HUES64 (cell line): ENCODE data around the gene UQCR10.

ENCODE experiments used
- H3K27ac ChIP-seq: 2 replicates; pipeline ENCODE4 v1.7.0; 2013; ENCODE audit warnings: low read depth, low read length, inconsistent platforms
- H3K27me3 ChIP-seq: 2 replicates; pipeline ENCODE4 v1.6.1; 2013; ENCODE audit warnings: mild to moderate bottlenecking, low read length; ENCODE audit not compliant: insufficient read depth
- H3K36me3 ChIP-seq: 2 replicates; pipeline ENCODE4 v1.6.1; 2013; ENCODE audit warnings: mild to moderate bottlenecking, low read length; ENCODE audit not compliant: insufficient read depth
- H3K4me1 ChIP-seq: 2 replicates; pipeline ENCODE4 v1.6.1; 2013; ENCODE audit warnings: mild to moderate bottlenecking, low read length, moderate library complexity; ENCODE audit not compliant: insufficient read depth
- H3K4me3 ChIP-seq: 2 replicates; pipeline ENCODE4 v1.5.1; 2013; ENCODE audit warnings: mild to moderate bottlenecking, low read length, moderate library complexity
- H3K9ac ChIP-seq: 2 replicates; pipeline ENCODE4 v1.6.1; 2013; ENCODE audit warnings: mild to moderate bottlenecking, low read depth, low read length
- H3K9me3 ChIP-seq: 2 replicates; pipeline ENCODE4 v1.6.1; 2013; ENCODE audit warnings: low read depth, low read length; ENCODE audit not compliant: insufficient read depth
- WGBS: fragments of 150-250, 120-280 bp; methylation state at CpG from one replicate; pipeline ENCODE4 v1.1.7; 2013; ENCODE audit warnings: missing lambda C conversion rate; 5-methylcytosine and 5-hydroxymethylcytosine counted together

The UQCR10 gene

GRCh38 chr22:29786031-29786430, 18.9 kb downstream of the UQCR10 start:
- Histone ChIP-seq H3K4me3 (no peak overlapping the region), H3K9me3 (no peaks in the 10 kb centered on the region), H3K27ac (no peak overlapping the region), H3K9ac (no peak overlapping the region), H3K27me3 (no peaks in the 10 kb centered on the region), H3K36me3 (peaks cover 24% of the 10 kb centered on the region), H3K4me1 (peaks cover 10% of the 10 kb centered on the region)
- WGBS, result 55% methylated on average over 5 of the region's 5 CpGs

GRCh38 chr22:29787371-29787980, 20.3 kb downstream of the UQCR10 start:
- H3K9me3 ChIP-seq, result no peaks in the 10 kb centered on the region
- no peaks in the 10 kb centered on the region for H3K27me3 ChIP-seq
- WGBS, result 83% methylated on average over 9 of the region's 9 CpGs
- H3K27ac ChIP-seq, result no peak overlapping the region
- H3K36me3 ChIP-seq, result peaks cover 32% of the 10 kb centered on the region
- H3K4me3 ChIP-seq, result no peak overlapping the region
- H3K9ac ChIP-seq, result no peak overlapping the region
- H3K4me1 ChIP-seq, result peaks cover 6% of the 10 kb centered on the region

DNA sequence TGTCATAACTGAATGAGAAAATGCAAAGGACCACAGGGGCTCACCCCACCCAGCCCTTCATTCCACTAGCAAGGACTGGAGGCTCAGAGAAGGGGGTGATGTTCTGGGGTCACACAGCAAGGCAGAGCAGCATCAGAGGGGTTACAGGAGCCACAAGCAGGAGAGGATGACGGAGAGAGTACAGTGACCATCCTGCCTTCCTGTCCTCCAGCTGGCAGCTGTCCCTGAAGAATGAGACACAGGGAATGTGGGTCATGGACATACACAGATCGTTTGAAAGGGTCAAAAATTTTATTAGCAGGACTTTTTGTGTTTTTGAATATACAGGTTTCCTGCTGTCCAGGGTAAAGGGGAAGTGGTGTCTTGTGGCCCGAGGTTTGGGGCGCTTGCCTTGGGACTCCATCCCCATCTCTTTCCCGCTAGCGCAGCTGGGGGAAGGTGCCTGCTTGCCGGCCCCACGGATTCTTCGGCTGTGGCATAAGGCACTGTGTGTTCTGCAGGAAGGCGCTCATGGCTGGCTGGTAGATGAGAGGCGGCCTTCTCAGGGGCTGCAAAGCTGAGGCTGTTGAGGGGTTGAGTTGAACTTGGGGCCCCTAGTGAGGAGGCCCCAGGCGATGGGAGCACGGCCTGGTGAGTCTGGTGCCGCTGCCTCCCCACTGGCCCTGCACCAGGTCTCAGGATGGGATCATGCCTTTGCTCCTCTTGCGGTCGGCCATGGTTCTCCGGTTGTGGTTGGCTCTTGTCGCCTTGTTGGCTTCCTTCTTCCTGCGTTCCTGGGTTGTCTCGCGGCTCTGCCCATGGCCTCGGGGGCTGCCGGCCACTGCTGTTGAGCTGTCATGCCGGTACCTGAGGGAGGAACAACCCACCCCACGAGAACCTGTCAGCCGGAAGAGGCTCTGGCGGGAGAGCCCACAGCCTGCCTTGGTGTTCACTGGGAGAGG, 21.4 kb downstream of the UQCR10 start:
- Histone ChIP-seq H3K9me3 (no peaks in the 10 kb centered on the region), H3K27me3 (no peaks in the 10 kb centered on the region), H3K4me1 (peaks cover 6% of the 10 kb centered on the region), H3K4me3 (no peak overlapping the region), H3K9ac (no peak overlapping the region), H3K27ac (no peak overlapping the region), H3K36me3 (peaks cover 41% of the 10 kb centered on the region)
- WGBS, result 95% methylated on average over 27 of the region's 27 CpGs

DNA sequence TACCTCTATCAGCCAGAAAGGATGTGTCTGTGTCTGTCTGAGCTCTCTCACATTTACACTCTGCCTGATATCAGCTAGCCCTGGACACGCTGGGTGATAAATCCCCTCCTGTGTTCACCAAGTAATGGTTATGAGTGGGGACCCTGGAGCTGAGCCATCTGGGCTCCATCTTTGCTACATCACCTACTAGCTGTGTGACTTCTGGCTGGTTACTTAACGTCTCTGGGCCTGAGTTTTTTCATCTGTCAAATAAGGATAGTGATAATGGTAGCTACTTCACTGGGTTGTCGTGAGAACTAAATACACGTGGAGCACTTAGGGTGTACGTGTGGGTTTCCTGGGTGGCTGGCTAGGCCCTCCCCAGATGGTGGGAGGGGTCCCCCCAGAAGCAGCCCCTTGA, 22.9 kb downstream of the UQCR10 start:
- Histone ChIP-seq H3K27me3 (no peaks in the 10 kb centered on the region), H3K4me1 (no peaks in the 10 kb centered on the region), H3K9me3 (no peaks in the 10 kb centered on the region), H3K9ac (no peak overlapping the region), H3K27ac (no peak overlapping the region), H3K36me3 (peaks cover 45% of the 10 kb centered on the region), H3K4me3 (no peak overlapping the region)
- WGBS, result 94% methylated on average over 5 of the region's 5 CpGs

GRCh38 chr22:29793396-29793795, 26.2 kb downstream of the UQCR10 start:
- peaks cover 66% of the 10 kb centered on the region for H3K36me3 ChIP-seq
- H3K9ac ChIP-seq, result no peak overlapping the region
- H3K4me1 ChIP-seq, result no peaks in the 10 kb centered on the region
- 98% methylated on average over 17 of the region's 17 CpGs for WGBS
- H3K27ac ChIP-seq, result no peak overlapping the region
- no peaks in the 10 kb centered on the region for H3K9me3 ChIP-seq
- no peaks in the 10 kb centered on the region for H3K27me3 ChIP-seq
- H3K4me3 ChIP-seq, result no peak overlapping the region

- Histone ChIP-seq H3K27ac (no peak overlapping the region), H3K9me3 (no peaks in the 10 kb centered on the region), H3K36me3 (peaks cover 66% of the 10 kb centered on the region), H3K9ac (no peak overlapping the region), H3K27me3 (no peaks in the 10 kb centered on the region), H3K4me3 (no peak overlapping the region), H3K4me1 (no peaks in the 10 kb centered on the region)
- 84% methylated on average over 5 of the region's 5 CpGs for WGBS
These were observed 28.5 kb downstream of the UQCR10 start for GRCh38 chr22:29795663-29796062.

- Histone ChIP-seq H3K9me3 (no peaks in the 10 kb centered on the region), H3K9ac (no peak overlapping the region), H3K27ac (no peak overlapping the region), H3K4me1 (no peaks in the 10 kb centered on the region), H3K4me3 (no peak overlapping the region), H3K27me3 (no peaks in the 10 kb centered on the region), H3K36me3 (peaks cover 73% of the 10 kb centered on the region)
- 96% methylated on average over 3 of the region's 3 CpGs for WGBS
These were observed 30.2 kb downstream of the UQCR10 start for GRCh38 chr22:29797351-29797750.

- Histone ChIP-seq H3K4me1 (no peaks in the 10 kb centered on the region), H3K9ac (no peak overlapping the region), H3K36me3 (peaks cover 67% of the 10 kb centered on the region), H3K27ac (no peak overlapping the region), H3K4me3 (no peak overlapping the region), H3K9me3 (no peaks in the 10 kb centered on the region), H3K27me3 (no peaks in the 10 kb centered on the region)
- WGBS, result 93% methylated on average over 6 of the region's 6 CpGs
These were observed 31.1 kb downstream of the UQCR10 start for GRCh38 chr22:29798318-29798717.

DNA sequence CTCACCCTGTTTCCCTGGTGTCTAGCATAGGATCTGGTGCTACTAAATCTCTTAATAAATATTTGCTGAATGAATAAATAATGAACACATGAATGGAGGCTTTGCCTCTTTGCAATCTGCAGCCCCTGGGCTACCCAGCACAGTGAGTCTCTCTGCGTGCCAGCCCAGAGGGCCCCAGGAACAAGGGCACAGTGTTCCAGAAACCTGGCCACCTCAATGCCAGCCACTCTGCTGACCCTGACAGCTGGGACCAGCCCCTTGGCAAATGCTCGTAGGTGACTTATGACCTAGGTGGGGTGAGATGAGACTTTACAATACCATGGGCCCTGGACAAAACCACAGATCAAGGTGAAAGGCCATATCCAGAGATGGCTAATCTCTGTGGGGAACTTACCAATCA, 31.6 kb downstream of the UQCR10 start:
- Histone ChIP-seq H3K4me3 (no peak overlapping the region), H3K27me3 (no peaks in the 10 kb centered on the region), H3K9ac (no peak overlapping the region), H3K9me3 (no peaks in the 10 kb centered on the region), H3K4me1 (no peaks in the 10 kb centered on the region), H3K27ac (no peak overlapping the region), H3K36me3 (peaks cover 70% of the 10 kb centered on the region)
- 95% methylated on average over 2 of the region's 2 CpGs for WGBS

GRCh38 chr22:29799217-29799680, 32.1 kb downstream of the UQCR10 start:
- Histone ChIP-seq H3K36me3 (peaks cover 74% of the 10 kb centered on the region), H3K27ac (no peak overlapping the region), H3K4me1 (no peaks in the 10 kb centered on the region), H3K9ac (no peak overlapping the region), H3K27me3 (no peaks in the 10 kb centered on the region), H3K9me3 (no peaks in the 10 kb centered on the region), H3K4me3 (no peak overlapping the region)
- 93% methylated on average over 8 of the region's 8 CpGs for WGBS

GRCh38 chr22:29801153-29801552, 34.0 kb downstream of the UQCR10 start:
- H3K27ac ChIP-seq, result peak overlapping the region; percentile 41
- no peaks in the 10 kb centered on the region for H3K27me3 ChIP-seq
- H3K4me3 ChIP-seq, result no peak overlapping the region
- WGBS, result 89% methylated on average over 5 of the region's 5 CpGs
- H3K36me3 ChIP-seq, result peaks cover 82% of the 10 kb centered on the region
- H3K9me3 ChIP-seq, result no peaks in the 10 kb centered on the region
- peak overlapping the region; percentile 42; the same call in 1 of the 2 replicates for H3K9ac ChIP-seq
- no peaks in the 10 kb centered on the region for H3K4me1 ChIP-seq
